Tibial nerve (tissue), 4 donors: ENCODE results near the gene PLEKHG5. TPM values are rescaled to one million over a fixed set of nuclear protein-coding genes. Genes with fewer than 3 reads are reported as not detected.

Experiments
- DNase-seq, 2 donors: peaks; one replicate each; pipeline ENCODE4 v3.0.0-alpha.2; 2019; ENCODE audit warnings: low spot score in 2 of 2
- H3K27ac ChIP-seq, 4 donors: fragments of 200-600 bp; sonication (generic) in 3 of 4; one replicate each; pipeline ENCODE4 v1.5.1; 2017 to 2019; ENCODE audit warnings: mild to moderate bottlenecking in 1 of 4
- H3K27me3 ChIP-seq, 2 donors: fragments of 200-600 bp; sonication (generic) in 1 of 2; one replicate each; pipeline versions ENCODE4 v1.5.1 to v1.6.0; 2017 to 2019
- H3K36me3 ChIP-seq, 3 donors: fragments of 200-600 bp; sonication (generic); one replicate each; pipeline ENCODE4 v1.5.1; 2018 to 2019
- H3K4me1 ChIP-seq, 4 donors: fragments of 200-600 bp; sonication (generic) in 3 of 4; one replicate each; pipeline ENCODE4 v1.5.1; 2017 to 2019
- H3K4me3 ChIP-seq, 4 donors: fragments of 200-600 bp; sonication (generic) in 3 of 4; one replicate each; pipeline ENCODE4 v1.5.1; 2017 to 2019; ENCODE audit warnings: mild to moderate bottlenecking in 1 of 4, moderate library complexity in 1 of 4
- H3K9me3 ChIP-seq, 4 donors: fragments of 200-600 bp; sonication (generic) in 3 of 4; one replicate each; pipeline ENCODE4 v1.5.1; 2017 to 2019
- CTCF ChIP-seq, 5 experiments: fragments of 200-600 bp in 3 of 5; fragments of 450-650 bp in 2 of 5; sonication (generic) in 3 of 5; IDR thresholded peaks; one replicate each; pipeline ENCODE4 v1.5.1; 2016 to 2019; ENCODE audit warnings: antibody characterized with exemption in 5 of 5, mild to moderate bottlenecking in 3 of 5, moderate library complexity in 2 of 5
- EP300 ChIP-seq, 2 donors: sonication (generic); formaldehyde crosslinking; IDR thresholded peaks; one replicate each; pipeline ENCODE4 v1.6.1; 2017; ENCODE audit warnings: antibody characterized with exemption in 2 of 2, mild to moderate bottlenecking in 1 of 2
- POLR2A ChIP-seq, 2 donors: fragments of 450-650 bp; IDR thresholded peaks; one replicate each; pipeline ENCODE4 v1.6.1; 2017; ENCODE audit warnings: antibody characterized with exemption in 2 of 2, mild to moderate bottlenecking in 2 of 2, moderate library complexity in 2 of 2
- WGBS, 2 donors: methylation state at CpG; one replicate each; pipeline ENCODE4 v1.1.5; 2018; 5-methylcytosine and 5-hydroxymethylcytosine counted together
- total RNA-seq, 4 donors: library from RNA; depleted of rRNA; stranded (reverse); fragments of >200 nt; gene quantifications; one replicate each; pipeline ENCODE4 v1.1.0, GENCODE V29; 2016

PLEKHG5 gene
- total RNA-seq, 4 donors from 2014 or later = 25.6 to 40.8 (median 30.8) TPM

GRCh38 chr1:6508154-6508815, 16.8 kb upstream of the PLEKHG5 start:
- WGBS, 2 donors = 78 to 91% methylated on average over 13 to 18 of the region's 18 CpGs
- Histone ChIP-seq H3K36me3 (no peaks in the 10 kb centered on the region), H3K4me1 (peaks cover 0 to 77% (median 13%) of the 10 kb centered on the region in 4 donors), H3K27ac (peak overlapping the region in 2 of 4 donors; percentile 89 to 92), H3K27me3 (peaks cover 0 to 4% of the 10 kb centered on the region in 2 donors), H3K9me3 (no peaks in the 10 kb centered on the region), H3K4me3 (no peak overlapping the region)
- no peak for DNase-seq
- no peak for TF ChIP-seq POLR2A (IDR thresholded peaks at IDR 0.05)
- no peak for TF ChIP-seq CTCF (IDR thresholded peaks at IDR 0.05)
- TF ChIP-seq EP300 (IDR thresholded peaks at IDR 0.05) = no peak

- no peaks in the 10 kb centered on the region for H3K9me3 ChIP-seq
- H3K27ac ChIP-seq = peak overlapping the region; percentile 45 to 92 (median 70)
- DNase-seq = no peak
- TF ChIP-seq CTCF (IDR thresholded peaks at IDR 0.05) = no peak
- TF ChIP-seq POLR2A (IDR thresholded peaks at IDR 0.05) = no peak
- TF ChIP-seq EP300 (IDR thresholded peaks at IDR 0.05) = peak in 1 of 2 donors; percentile 50
- H3K4me1 ChIP-seq = peaks cover 0 to 83% (median 17%) of the 10 kb centered on the region in 4 donors
- no peaks in the 10 kb centered on the region for H3K36me3 ChIP-seq
- H3K27me3 ChIP-seq = peaks cover 0 to 4% of the 10 kb centered on the region in 2 donors
- H3K4me3 ChIP-seq = no peak overlapping the region
- 41 to 44% methylated on average over 10 to 11 of the region's 12 CpGs for WGBS, 2 donors
These were observed 16.0 kb upstream of the PLEKHG5 start for GRCh38 chr1:6507461-6507911.

- DNase-seq = no peak
- H3K4me3 ChIP-seq = no peak overlapping the region
- H3K4me1 ChIP-seq = peaks cover 0 to 85% (median 22%) of the 10 kb centered on the region in 4 donors
- no peak for TF ChIP-seq POLR2A (IDR thresholded peaks at IDR 0.05)
- TF ChIP-seq EP300 (IDR thresholded peaks at IDR 0.05) = no peak
- TF ChIP-seq CTCF (IDR thresholded peaks at IDR 0.05) = no peak
- H3K36me3 ChIP-seq = no peaks in the 10 kb centered on the region
- H3K27ac ChIP-seq = peak overlapping the region; percentile 45 to 92 (median 71)
- H3K9me3 ChIP-seq = no peaks in the 10 kb centered on the region
- 58 to 65% methylated on average over 7 of the region's 7 CpGs for WGBS, 2 donors
- peaks cover 0 to 4% of the 10 kb centered on the region in 2 donors for H3K27me3 ChIP-seq
These were observed 15.6 kb upstream of the PLEKHG5 start for GRCh38 chr1:6507037-6507428.

- WGBS, 2 donors = 44 to 51% methylated on average over 28 of the region's 31 CpGs
- Histone ChIP-seq H3K27me3 (peaks cover 0 to 4% of the 10 kb centered on the region in 2 donors), H3K9me3 (no peaks in the 10 kb centered on the region), H3K27ac (peak overlapping the region; percentile 53 to 92 (median 74)), H3K4me1 (peaks cover 0 to 88% (median 28%) of the 10 kb centered on the region in 4 donors), H3K4me3 (peak overlapping the region; percentile 15 to 49 (median 25)), H3K36me3 (no peaks in the 10 kb centered on the region)
- DNase-seq = no peak
- TF ChIP-seq EP300 (IDR thresholded peaks at IDR 0.05) (peak in 1 of 2 donors; percentile 55), CTCF (IDR thresholded peaks at IDR 0.05) (peak in 1 of 5 experiments; percentile 8), POLR2A (IDR thresholded peaks at IDR 0.05) (peak; percentile 17 to 56)
These were observed 15.0 kb upstream of the PLEKHG5 start for GRCh38 chr1:6506210-6507036.
